Renal pelvis (tissue), 4 donors: ENCODE data around the gene MFAP3. TPM values are rescaled to one million over a fixed set of nuclear protein-coding genes. Genes with fewer than 3 reads are reported as not detected.
"Not testable (repeated sequence)": the region's sequence is repeated elsewhere in the genome, so short reads cannot be mapped to it uniquely, and the experiment has no call there.

ENCODE experiments used
- DNase-seq: peaks from one replicate; pipeline ENCODE4 v3.0.0-alpha.2; 2013
- polyA plus RNA-seq, 3 donors: library from polyadenylated mRNA; unstranded; fragments of 120-200 nt; gene quantifications; one replicate each; pipeline ENCODE4 v1.2.1, GENCODE V29; 2013; ENCODE audit not compliant: insufficient read length in 3 of 3

MFAP3 gene
- polyA plus RNA-seq, 3 donors, result 42.2 to 48.7 (median 44.1) TPM

DNA sequence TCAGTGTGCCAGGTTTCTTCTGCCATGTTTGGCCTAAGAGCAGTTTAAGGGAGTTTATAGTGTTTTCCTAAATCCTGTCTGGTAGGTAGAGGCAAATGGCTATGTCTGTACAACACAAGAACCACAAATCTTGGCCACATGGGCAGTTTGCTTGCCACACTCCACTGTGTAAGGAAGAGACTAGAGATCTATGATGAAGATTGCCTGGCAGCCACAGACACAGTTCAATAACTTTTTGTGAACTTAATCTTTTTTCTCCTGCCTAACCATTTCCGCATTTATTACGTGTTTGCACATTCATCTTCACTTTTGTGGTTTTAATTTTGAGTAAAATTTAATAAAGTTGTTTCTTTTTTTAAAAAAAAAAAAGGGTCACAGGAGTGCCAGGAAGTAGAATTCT, 5.8 kb downstream of the MFAP3 start:
- DNase-seq, result no peak

- DNase-seq, result no peak
Measured at GRCh38 chr5:154046486-154046885, 7.7 kb downstream of the MFAP3 start.

DNA sequence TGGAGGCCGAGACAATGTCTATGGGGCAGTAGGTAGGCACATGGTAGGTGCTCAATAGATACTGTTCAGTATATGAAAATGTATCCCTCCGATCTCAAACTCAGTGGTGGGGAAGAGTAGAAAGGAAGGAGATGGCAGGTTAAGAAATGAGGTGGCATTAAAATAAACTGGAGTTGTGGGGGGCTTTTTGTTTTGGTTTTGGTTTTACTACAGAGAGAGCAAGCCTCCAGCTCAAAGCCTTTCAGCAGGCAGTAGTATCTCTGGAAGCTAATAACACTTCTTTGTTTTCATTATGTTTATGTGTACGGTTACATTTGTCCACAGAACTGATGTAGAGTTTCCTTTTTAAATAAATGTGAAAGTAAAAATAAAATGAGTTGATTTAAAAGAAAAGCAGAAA, 8.6 kb downstream of the MFAP3 start:
- no peak for DNase-seq

DNA sequence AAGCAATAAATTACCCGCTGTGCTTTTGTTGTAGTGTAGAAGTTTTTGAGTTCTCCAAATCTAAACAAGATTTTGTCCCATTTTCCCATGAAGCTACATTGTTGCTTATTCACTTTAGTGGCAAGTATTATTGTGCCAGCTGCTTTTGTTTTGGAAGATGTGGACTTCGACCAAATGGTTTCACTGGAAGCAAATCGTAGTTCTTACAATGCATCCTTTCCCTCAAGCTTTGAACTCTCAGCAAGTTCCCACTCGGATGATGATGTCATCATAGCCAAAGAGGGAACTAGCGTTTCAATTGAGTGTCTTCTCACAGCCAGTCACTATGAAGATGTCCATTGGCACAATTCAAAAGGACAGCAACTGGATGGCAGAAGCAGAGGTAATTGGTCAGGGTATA, 10.9 kb downstream of the MFAP3 start:
- no peak for DNase-seq

GRCh38 chr5:154053468-154053867, 14.7 kb downstream of the MFAP3 start:
- no peak for DNase-seq

DNA sequence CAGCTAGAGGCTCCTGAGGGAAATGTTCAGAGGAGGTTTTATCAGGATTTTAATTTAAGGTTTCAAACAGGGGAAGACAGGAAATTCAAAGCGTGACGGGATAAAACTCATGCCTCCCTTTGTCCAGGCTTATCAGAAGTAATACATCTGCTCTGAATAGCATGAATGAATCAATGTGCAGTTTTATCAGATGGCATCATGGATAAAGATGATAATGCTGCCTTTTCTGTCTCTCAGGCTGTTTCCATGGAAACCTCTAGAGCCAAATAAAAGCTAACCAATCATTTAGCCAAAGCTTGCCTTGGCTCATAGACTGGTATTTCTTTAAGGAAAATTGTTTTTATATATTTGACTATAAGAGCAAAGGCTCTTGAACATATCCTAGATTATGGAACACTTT, 16.4 kb downstream of the MFAP3 start:
- DNase-seq, result no peak

DNA sequence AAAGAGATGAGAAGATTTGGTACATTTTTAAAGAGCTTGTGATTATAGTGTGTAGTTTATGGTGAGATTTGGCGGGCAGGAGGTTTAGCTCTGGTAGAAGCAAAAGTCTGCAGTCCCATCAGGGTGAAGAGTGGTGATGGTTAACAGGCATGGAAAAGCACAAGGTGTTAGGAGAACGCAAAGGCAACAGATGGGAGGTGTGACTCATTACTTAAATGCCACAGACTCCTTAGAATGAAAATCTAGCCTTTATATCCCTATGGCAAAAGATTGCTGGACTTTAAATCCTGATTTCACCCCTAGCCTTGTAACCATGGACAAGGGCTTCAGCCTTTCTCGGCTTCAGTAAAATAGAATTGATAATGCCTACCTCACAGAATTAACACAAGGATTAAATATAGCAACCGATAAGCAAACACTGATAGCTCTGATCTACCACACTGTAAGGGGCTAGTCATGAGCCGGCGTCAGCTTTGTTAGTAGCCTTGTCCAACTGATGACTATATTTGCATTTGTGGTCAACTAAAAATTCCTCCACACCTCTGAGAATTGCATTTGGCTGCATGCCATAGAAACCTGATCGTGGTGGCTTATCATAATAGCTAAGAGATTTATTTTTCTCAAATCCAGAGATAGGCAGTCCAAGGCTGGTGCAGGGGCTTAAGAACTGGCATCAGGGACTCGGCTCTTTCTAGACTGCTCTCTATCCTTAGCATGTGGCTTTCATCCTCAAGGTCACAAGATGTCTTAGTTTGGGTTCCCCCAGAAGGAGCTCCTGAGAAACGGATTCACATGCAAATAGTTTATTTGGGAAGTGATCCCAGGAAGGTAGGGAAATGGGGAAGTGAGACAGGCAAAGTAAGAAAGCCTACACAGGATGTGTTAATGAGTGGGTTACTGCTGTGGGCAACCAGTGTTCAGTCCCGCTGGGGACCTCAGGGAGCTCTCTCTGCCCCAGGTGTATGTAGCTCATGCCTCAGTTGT, 19.6 kb downstream of the MFAP3 start:
- DNase-seq, result no peak

GRCh38 chr5:154059039-154059430, 20.3 kb downstream of the MFAP3 start:
- no peak for DNase-seq

- DNase-seq, result no peak
Measured at GRCh38 chr5:154059583-154059982, 20.8 kb downstream of the MFAP3 start.

GRCh38 chr5:154060606-154061005, 21.8 kb downstream of the MFAP3 start:
- DNase-seq, result no peak

DNA sequence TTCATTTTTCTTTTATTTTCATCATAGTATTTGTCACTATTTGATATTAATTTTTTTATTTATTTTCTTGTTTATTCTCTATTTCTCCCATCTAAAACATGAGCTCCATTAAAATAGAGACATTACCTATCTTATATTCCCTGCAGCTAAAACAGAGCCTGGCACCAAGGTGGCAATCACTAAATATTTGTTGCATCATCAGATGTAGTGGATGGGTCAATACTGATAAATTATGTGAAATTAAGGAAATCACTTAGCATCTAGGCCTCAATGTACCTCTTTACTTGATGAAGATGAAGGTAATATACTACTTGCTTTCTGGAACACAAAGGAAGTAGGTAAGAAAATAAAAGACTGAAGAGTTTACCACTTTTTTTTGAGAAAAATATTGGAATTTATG, 24.6 kb downstream of the MFAP3 start:
- DNase-seq, result no peak

DNA sequence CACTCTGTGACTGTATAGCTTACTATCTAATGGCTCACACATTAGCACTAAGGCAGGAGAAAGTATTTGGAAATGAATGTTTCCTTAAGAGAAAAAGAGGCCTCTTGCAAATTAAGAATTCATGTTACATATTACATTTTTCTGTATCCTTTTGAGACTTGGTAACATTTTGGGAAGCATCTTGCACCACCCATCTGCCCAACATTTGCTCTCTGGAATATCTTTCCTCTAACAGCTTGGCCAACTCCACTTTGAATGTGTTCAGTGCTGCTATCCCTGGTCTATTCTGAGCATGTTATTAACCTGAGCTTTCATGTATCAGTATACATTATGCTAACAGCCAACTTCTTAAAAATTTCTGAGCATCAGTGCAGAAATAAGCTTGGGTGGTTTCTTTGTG, 27.2 kb downstream of the MFAP3 start:
- DNase-seq, result no peak

DNA sequence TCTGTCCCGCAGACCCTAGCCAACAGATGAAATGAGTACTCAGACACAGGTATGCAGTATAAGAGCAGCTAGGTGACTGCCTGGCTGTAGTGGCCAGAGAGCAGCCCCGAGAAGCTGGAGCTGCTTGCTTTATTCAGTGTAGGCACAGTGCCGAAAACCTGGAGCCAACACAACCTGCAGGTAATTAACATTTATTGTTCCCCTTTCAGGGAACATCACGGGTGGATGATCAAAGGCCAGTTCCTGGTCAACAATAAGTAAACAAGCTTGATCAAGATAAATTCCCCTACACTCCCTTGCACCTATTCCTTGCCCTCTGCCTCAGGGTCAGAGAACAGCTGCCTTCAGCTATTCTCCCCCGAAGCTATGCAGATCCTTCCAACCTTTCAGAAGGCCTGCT, 31.1 kb downstream of the MFAP3 start:
- not testable (repeated sequence) for DNase-seq

GRCh38 chr5:154071799-154072413, 33.1 kb downstream of the MFAP3 start:
- no peak for DNase-seq

GRCh38 chr5:154072414-154073171, 33.8 kb downstream of the MFAP3 start:
- peak; percentile 69 for DNase-seq

GRCh38 chr5:154076240-154076922, 37.6 kb downstream of the MFAP3 start:
- no peak for DNase-seq

DNA sequence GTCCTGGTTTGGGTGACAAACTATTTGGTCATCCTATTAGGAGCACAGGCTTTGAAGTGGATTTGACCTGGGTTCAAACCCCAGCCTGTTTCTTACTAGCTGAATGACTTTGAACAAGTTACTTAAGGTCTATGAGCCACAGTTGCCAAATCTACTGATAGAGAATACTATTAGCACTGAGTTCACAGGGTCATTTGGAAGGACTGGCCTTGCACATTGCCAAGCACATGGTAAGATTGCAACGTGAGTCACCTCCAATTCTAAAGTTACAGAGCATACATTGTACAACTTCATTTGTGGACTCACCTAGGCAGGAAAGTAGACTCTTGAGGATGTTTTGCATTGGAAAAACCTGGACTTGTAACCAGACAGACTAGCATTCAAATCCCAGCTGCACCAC, 38.9 kb downstream of the MFAP3 start:
- no peak for DNase-seq

DNA sequence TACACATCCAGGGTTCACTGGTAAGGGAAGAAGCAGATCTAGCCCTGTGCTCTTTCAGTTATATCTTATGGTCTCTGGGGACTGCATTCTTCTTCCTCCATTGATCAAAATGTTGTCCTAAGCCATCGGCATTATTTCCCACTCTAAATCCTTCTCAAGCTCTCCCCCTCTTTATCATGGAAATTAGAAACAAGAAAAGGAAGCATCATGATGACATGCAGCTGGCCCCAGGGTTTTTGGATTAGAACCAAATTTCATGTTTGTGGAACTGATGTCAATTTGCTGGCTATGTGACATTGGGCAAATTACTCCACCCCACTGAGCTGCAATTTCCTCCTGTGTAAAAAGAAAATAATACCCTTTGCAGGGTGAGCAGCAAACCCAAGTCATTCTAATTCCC, 39.5 kb downstream of the MFAP3 start:
- no peak for DNase-seq

DNA sequence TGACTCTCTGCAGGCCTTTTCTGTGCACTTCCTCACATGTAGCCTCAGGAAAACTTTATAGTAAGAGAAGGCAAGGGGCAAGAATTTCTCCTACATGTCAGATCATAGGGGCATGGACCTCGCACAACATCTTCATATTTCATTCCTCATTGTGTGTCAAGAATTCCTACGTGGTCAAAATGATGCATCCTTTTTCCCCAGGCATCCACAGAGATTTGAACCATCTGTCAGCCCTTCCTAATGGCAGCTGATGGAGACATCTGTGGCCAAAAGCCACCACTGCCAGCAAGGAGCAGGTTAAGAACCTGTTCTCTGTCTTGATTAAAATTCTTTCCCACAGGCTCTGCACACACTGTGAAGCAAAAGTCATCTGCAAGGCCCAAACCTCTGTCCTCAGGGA, 42.5 kb downstream of the MFAP3 start:
- no peak for DNase-seq

- no peak for DNase-seq
Measured at GRCh38 chr5:154084062-154084639, 45.4 kb downstream of the MFAP3 start.

DNA sequence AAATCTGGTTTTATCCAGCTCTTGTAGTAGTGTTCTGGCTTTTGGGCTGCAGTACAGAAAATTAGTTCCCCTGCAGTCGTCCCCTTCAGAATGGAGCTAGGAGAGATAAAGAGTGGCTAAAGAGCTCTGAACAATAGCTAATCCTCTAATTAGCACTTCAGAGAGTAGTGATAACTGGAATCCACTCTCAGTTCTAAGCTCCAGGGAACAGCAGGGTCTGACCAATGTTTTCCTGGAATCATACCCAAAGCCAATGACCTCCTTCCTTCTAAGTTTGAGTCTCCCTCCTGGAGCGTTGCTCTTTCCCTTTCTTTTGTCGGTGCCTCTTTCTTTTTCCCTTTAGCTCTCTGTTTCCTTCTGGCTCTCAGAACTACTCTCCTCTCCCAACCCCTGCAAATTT, 47.4 kb downstream of the MFAP3 start:
- DNase-seq, result no peak

- no peak for DNase-seq
Measured at GRCh38 chr5:154086641-154087040, 47.9 kb downstream of the MFAP3 start.
